Muscle layer of colon (tissue), 2 donors: ENCODE results near the gene MARK2.
"Not testable (repeated sequence)": the region's sequence is repeated elsewhere in the genome, so short reads cannot be mapped to it uniquely, and the experiment has no call there.

Experiments
- H3K27ac ChIP-seq: one replicate; pipeline ENCODE4 v1.7.0; 2013; ENCODE audit warnings: low read depth, mild to moderate bottlenecking, low read length, moderate library complexity
- H3K27me3 ChIP-seq, 2 donors: one replicate each; pipeline ENCODE4 v1.7.0; 2013; ENCODE audit warnings: low read length in 2 of 2, mild to moderate bottlenecking in 2 of 2; ENCODE audit not compliant: insufficient read depth in 2 of 2, control insufficient read depth in 1 of 2
- H3K36me3 ChIP-seq: one replicate; pipeline ENCODE4 v1.7.0; 2013; ENCODE audit warnings: mild to moderate bottlenecking, low read length; ENCODE audit not compliant: insufficient read depth
- H3K4me1 ChIP-seq: one replicate; pipeline ENCODE4 v1.7.0; 2013; ENCODE audit warnings: mild to moderate bottlenecking, low read length; ENCODE audit not compliant: insufficient read depth
- H3K4me3 ChIP-seq, 2 donors: one replicate each; pipeline ENCODE4 v1.7.0; 2013; ENCODE audit warnings: low read length in 2 of 2, low read depth in 1 of 2, mild to moderate bottlenecking in 1 of 2, moderate library complexity in 1 of 2
- H3K9ac ChIP-seq: one replicate; pipeline ENCODE4 v1.7.0; 2013; ENCODE audit warnings: low read length
- H3K9me3 ChIP-seq: one replicate; pipeline ENCODE4 v1.7.0; 2013; ENCODE audit warnings: mild to moderate bottlenecking, low read length
- donor health status: abdominal sarcoma.
- donor health status: Adenocarcinoma of cecum.

Gene MARK2

DNA sequence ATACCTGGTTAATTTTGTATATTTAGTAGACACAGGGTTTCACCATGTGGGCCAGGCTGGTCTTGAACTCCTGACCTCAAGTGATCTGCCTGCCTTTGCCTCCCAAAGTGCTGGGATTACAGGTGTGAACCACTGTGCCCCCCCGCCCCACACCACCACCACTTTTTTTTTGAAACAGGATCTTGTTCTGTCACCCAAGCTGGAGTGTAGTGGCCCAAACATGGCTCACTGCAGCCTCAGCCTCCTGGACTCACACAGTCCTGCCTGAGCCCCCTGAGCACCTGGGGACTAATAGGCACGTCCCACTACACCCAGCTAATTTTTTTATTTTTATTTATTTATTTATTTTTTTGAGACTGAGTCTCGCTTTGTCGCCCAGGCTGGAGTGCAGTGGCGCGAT lies 24.7 kb downstream of the MARK2 start:
- not testable (repeated sequence) for H3K36me3 ChIP-seq

DNA sequence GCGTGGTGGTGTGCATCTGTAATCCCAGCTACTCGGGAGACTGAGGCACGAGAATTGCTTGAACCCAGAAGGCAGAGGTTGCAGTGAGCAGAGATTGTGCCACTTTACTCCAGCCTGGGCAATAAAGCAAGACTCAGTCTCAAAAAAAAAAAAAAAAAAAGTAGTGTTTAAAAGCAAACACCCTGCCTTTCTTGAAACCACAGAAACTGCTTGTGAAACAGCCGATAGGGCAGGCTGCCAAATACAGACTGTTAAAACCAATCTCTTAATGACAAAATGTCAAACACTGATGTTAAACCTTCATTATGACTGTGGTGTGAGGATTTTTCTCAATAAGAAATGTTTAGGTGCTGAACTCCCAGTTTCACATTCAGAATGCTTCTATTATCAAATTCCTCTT lies 27.3 kb downstream of the MARK2 start:
- Histone ChIP-seq H3K4me1 (peaks cover 38% of the 10 kb centered on the region), H3K27me3 (no peaks in the 10 kb centered on the region), H3K4me3 (no peak overlapping the region), H3K9ac (no peak overlapping the region), H3K9me3 (no peaks in the 10 kb centered on the region), H3K36me3 (peaks cover 7% of the 10 kb centered on the region), H3K27ac (no peak overlapping the region)

More for the DNA sequence above, 24.7 kb downstream of the MARK2 start:
- not testable (repeated sequence) for H3K27ac ChIP-seq, H3K9me3 ChIP-seq, H3K4me3 ChIP-seq, H3K27me3 ChIP-seq, H3K9ac ChIP-seq
- peaks cover 12% of the 10 kb centered on the region for H3K4me1 ChIP-seq

DNA sequence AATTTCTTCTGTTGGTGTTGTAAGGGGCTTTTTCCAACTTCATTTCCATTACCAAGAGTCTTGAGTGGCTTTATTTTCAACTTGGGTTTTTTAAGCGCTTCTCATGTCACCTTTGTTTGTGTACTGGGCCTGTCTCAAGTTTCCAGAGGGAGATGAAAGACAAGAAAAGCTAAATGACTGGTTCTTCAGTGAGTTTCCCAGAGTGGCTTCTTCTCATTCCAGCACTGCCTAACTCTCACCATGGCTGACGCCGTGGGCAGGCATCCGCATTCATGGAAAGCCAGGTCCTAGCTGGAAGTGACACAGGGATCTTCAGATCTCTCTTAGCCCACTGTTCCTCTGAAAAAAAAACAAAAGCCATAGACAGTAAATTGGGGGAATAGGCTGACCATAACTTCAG lies 28.6 kb downstream of the MARK2 start:
- no peak overlapping the region for H3K4me3 ChIP-seq
- no peaks in the 10 kb centered on the region for H3K27me3 ChIP-seq
- peaks cover 2% of the 10 kb centered on the region for H3K36me3 ChIP-seq
- H3K27ac ChIP-seq: no peak overlapping the region
- no peaks in the 10 kb centered on the region for H3K9me3 ChIP-seq
- H3K9ac ChIP-seq: no peak overlapping the region
- H3K4me1 ChIP-seq: peaks cover 50% of the 10 kb centered on the region

DNA sequence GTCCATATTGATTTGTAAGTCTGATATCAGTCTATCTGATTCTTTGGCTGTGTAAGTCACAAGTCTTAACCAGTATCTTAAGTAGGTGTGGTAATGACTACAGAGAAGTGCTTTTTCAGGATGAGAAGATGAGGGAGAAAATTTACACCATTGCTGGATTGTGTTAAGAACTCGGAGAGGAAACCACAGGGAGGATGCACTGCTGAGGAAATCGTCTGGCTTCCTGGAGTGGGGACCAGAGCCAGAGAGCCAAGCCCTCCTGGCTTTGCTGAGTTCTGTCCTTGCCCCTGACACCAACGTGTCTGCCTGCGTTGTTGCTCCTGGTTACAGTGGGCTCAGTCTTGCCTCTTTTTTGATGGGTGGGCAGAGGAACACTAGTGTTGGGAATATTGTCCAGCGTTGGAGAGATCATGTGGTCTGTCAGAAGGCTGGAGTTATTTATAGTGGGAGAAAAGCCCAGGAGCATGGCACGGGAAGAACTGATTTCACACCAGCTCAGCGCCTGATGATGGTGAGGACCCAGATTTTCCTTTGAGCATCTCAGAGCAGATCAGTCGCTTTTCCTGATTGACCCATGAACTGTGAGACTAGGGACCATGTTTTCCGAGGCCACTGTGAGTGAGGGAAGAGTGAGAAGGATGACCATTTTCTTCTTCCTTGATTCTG lies 29.6 kb downstream of the MARK2 start:
- no peak overlapping the region for H3K9ac ChIP-seq
- no peak overlapping the region for H3K4me3 ChIP-seq
- H3K36me3 ChIP-seq: no peaks in the 10 kb centered on the region
- H3K27me3 ChIP-seq: no peaks in the 10 kb centered on the region
- H3K27ac ChIP-seq: no peak overlapping the region
- no peaks in the 10 kb centered on the region for H3K9me3 ChIP-seq
- H3K4me1 ChIP-seq: peaks cover 59% of the 10 kb centered on the region

DNA sequence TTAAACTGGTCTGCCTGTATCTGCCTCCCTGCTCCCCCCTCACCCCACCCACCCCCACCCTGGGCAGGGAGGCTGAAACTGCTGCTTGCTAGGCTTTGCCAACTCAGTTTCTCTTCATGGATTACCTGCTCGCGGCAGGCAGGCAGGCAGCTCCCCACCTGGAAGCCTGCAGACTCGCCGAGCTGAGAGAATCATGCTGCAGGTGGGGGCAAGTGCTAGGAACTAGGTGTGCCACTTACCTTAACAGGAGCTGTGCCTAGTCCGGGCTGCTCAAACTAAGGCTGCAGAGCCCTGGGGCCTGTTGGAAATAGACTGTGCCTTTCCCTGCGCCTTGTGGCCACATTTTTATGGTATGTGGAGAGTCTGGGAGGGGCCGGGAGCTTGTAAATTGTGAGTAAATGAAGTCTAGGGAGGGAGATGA lies 30.3 kb downstream of the MARK2 start:
- Histone ChIP-seq H3K4me1 (peaks cover 65% of the 10 kb centered on the region), H3K27me3 (no peaks in the 10 kb centered on the region), H3K4me3 (no peak overlapping the region), H3K36me3 (no peaks in the 10 kb centered on the region), H3K27ac (no peak overlapping the region), H3K9ac (no peak overlapping the region), H3K9me3 (no peaks in the 10 kb centered on the region)

DNA sequence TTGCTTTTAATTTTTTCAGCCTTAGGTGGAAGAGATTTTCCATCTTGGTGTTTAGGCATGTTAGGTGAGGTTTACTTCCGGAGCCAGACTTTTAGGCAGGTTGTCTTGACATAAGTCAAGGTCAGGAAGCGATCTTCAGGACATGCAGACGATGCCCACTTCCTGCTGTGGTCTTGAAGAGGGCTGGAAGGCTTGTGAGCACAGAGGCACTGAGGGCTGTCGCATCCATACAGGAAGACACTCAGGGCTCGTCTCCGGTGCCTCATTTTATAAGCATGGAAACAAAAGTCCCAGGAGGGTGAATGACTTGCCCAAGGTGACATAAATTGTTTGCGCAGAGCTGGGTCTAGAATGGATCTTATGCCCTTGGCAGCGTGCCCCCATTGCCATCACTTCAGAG lies 30.8 kb downstream of the MARK2 start:
- no peak overlapping the region for H3K9ac ChIP-seq

DNA sequence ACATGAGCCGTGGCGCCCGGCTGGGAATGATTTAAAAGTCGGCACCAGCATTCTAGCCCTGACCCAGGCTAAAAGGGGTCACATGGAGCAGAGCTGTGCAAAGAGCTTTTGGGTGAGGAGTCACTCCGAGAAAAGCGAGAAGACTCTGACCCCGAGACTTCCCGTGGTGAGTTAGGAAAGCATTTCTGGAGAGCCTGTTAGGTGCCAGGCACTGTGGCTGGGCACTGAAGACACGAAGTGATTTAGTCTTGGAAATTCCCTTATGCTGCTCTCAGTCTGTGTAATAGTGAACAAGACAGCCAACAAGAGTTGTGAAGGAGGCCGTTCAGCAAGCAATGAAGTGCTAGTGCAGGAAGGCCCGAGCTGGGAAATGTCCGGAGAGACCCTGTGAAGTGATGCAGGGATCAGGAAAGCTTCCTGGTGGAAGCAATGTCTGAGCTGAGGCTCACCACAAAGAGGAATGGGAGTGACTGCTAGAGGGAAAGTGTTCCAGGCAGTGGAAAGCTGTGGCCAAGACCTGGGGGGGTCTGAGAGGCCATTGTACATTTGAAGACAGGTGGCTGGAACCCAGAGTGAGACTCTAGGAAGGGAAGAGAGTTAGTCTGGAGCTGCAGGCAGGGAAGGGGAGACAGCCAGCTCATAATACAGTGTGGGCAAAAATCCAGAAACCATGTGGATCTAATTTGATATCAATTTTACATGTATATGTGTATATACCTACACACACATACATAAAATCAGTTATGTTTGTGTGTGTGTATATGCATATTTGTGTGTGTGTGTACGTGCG lies 31.6 kb downstream of the MARK2 start:
- Histone ChIP-seq H3K9ac (no peak overlapping the region), H3K4me1 (peaks cover 71% of the 10 kb centered on the region), H3K9me3 (no peaks in the 10 kb centered on the region), H3K4me3 (no peak overlapping the region), H3K27me3 (no peaks in the 10 kb centered on the region), H3K27ac (peak overlapping the region; percentile 12), H3K36me3 (peaks cover 1% of the 10 kb centered on the region)

More for the DNA sequence above, 30.8 kb downstream of the MARK2 start:
- Histone ChIP-seq H3K9me3 (no peaks in the 10 kb centered on the region), H3K27ac (no peak overlapping the region), H3K27me3 (no peaks in the 10 kb centered on the region), H3K4me3 (no peak overlapping the region), H3K4me1 (peaks cover 70% of the 10 kb centered on the region), H3K36me3 (no peaks in the 10 kb centered on the region)

DNA sequence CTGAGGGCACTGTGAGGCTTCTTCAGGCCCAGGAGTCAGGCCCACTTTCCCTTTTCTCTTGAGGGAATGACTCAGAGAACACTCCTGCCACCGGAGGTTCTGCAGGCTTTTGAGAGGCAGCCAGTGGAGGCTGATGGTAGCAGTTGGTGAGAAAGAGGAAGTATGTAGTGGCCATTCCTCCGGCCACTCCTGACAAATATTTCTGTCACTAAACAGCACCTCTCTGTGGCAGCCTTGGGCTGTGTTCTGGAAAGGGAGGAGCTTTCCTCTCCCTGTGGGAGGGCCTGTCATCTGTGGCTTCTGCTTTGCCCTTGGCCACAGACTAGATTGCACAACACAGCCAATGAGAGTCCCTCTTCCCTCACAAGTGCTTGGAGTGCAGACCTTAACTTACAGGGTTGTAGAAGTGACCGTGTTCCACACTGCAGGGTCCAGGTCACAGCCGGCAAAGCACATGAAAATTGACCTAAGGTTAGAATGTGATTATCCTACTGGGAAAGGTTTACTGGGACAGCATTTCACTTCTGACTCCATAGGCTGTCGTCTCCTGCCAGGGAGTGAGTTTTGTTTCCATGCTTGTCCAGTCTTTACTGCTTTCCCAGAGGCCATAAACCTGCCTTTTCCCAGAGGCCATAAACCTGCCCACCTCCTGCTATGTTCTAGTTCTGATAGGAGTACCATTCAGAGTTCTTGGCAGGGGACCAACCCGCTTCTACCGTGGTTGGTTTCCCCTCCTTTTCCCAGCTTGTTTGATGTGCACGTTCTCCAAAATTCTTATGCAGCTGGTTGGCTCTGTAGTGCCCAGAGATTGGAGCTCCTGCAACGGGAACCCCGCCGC lies 33.3 kb downstream of the MARK2 start:
- peaks cover 67% of the 10 kb centered on the region for H3K4me1 ChIP-seq
- H3K36me3 ChIP-seq: peaks cover 6% of the 10 kb centered on the region
- H3K9ac ChIP-seq: no peak overlapping the region
- no peaks in the 10 kb centered on the region for H3K9me3 ChIP-seq
- peak overlapping the region; percentile 54 for H3K27ac ChIP-seq
- H3K4me3 ChIP-seq: peak overlapping the region in 1 of 2 donors; percentile 48
- no peaks in the 10 kb centered on the region for H3K27me3 ChIP-seq

DNA sequence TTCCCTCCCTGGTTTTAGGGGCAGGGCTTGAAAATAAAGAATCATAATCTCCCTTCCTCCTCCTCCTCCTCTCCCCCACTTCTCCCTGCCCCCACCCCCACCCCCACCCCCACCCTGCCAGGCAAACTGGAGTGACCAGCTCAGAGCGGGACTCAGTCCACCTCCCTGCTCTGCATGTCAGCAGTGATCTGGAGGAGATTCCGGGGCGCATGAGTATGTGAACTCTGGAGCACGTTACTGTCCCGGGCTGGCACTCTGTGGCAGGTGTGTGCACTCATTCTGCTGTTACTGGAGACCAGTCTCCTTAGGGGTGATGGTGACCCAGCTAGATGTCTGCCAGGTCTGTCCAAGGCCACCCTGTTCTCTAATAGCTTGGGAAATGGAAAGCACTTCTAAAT lies 33.9 kb downstream of the MARK2 start:
- Histone ChIP-seq H3K4me1 (peaks cover 67% of the 10 kb centered on the region), H3K4me3 (no peak overlapping the region), H3K9ac (no peak overlapping the region)

DNA sequence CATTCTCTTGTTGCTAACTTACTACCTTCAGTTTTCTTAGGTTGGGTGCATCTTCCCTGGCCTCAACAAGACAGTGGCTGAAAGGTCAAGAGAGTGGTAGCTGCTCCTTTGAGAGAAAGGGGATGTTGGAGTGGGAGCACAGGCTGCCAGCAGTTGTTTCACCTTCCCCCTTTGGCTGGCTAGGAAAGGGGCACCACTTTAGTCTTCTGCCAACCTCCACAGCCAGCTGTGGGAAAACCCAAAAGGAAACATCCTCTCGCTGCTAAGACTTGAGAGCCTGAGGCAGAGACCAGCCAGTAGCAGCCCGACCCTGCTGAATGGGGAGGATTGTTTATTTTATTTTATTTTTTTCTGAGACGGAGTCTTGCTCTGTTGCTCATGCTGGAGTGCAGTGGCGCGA lies 34.4 kb downstream of the MARK2 start:
- Histone ChIP-seq H3K4me3 (no peak overlapping the region), H3K9ac (no peak overlapping the region), H3K27me3 (no peaks in the 10 kb centered on the region), H3K27ac (peak overlapping the region; percentile 4), H3K9me3 (no peaks in the 10 kb centered on the region), H3K36me3 (peaks cover 6% of the 10 kb centered on the region), H3K4me1 (peaks cover 62% of the 10 kb centered on the region)

More for the DNA sequence above, 33.9 kb downstream of the MARK2 start:
- no peaks in the 10 kb centered on the region for H3K27me3 ChIP-seq
- no peaks in the 10 kb centered on the region for H3K9me3 ChIP-seq
- peak overlapping the region; percentile 54 for H3K27ac ChIP-seq
- peaks cover 6% of the 10 kb centered on the region for H3K36me3 ChIP-seq

DNA sequence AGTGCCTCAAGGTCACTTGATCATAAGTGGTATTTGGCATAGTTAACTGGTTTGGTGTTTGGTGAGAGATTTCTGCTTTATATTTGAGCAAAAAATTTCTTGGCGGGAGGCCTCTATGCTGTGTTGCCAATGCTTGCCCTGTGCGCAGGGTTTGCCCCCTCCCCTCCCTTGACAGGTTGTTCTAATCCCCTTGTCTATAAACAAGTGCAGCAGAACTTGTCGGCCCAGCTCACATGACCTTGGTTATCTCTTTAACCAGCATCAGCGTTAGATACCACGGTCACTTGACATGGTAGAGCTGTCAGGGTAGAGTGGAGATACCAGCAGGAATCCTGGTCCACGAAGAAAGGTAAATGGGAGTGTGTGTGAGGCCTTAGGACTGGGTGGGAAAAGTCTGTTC lies 35.6 kb downstream of the MARK2 start:
- Histone ChIP-seq H3K4me3 (no peak overlapping the region), H3K4me1 (peaks cover 50% of the 10 kb centered on the region), H3K9ac (no peak overlapping the region), H3K27me3 (no peaks in the 10 kb centered on the region), H3K9me3 (no peaks in the 10 kb centered on the region), H3K27ac (no peak overlapping the region), H3K36me3 (peaks cover 6% of the 10 kb centered on the region)
